Upper lobe of left lung (tissue), 4 donors: ENCODE measurements around the gene ACOXL.

ENCODE experiments used
- EP300 ChIP-seq, 4 donors: sonication (generic); formaldehyde crosslinking; IDR thresholded peaks; one replicate each; pipeline ENCODE4 v1.5.1; 2017; ENCODE audit warnings: antibody characterized with exemption in 4 of 4, control low read depth in 2 of 4
- POLR2AphosphoS5 ChIP-seq, 2 donors: sonication (generic); formaldehyde crosslinking; IDR thresholded peaks; one replicate each; pipeline ENCODE4 v1.5.1; 2017; ENCODE audit warnings: antibody characterized with exemption in 2 of 2

DNA sequence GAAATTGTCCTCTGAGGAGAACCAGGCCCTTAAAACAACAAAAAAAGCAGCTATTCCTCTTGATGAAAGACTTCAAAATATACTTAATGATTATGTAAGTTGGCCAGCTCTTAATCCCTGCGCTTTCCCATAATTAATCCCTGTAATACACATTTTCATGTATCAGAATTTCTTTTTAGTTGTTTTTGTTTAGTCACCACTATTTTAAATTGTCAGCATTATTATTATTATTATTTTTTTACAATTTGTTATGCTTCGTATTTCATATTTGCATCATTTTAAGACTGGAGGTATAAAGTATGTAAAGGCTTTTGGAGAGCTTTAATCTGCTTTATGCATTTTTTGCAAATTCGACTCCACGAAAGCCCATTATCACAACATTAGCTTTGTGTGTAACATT, 152.9 kb downstream of the ACOXL start:
- TF ChIP-seq POLR2AphosphoS5 (IDR thresholded peaks at IDR 0.05) (no peak), EP300 (IDR thresholded peaks at IDR 0.05) (no peak)
